Heart left ventricle (tissue), 16 donors: Measurements from ENCODE around the gene CFHR5. TPM values are rescaled to one million over a fixed set of nuclear protein-coding genes. Genes with fewer than 3 reads are reported as not detected.
"Not testable (repeated sequence)": the region's sequence is repeated elsewhere in the genome, so short reads cannot be mapped to it uniquely, and the experiment has no call there.

ENCODE experiments used
- ATAC-seq, 4 donors: fragments of 200-7000 bp; cut with Tn5 transposase; one replicate each; pipeline ENCODE4 v1.9.1; 2020 to 2022; ENCODE audit warnings: moderate library complexity in 4 of 4, mild to moderate bottlenecking in 3 of 4, moderate number of reproducible peaks in 1 of 4
- DNase-seq, 5 donors: peaks; one replicate each; pipeline ENCODE4 v3.0.0-alpha.2; 2020
- H3K27ac ChIP-seq, 12 donors: fragments of 200-600 bp; sonication (generic) in 4 of 12; one replicate each; pipeline versions ENCODE4 v1.5.0 to v1.8.0; 2016 to 2022; ENCODE audit warnings: mild to moderate bottlenecking in 2 of 12
- H3K27me3 ChIP-seq, 9 donors: fragments of 200-600 bp; sonication (generic) in 2 of 9; one replicate each; pipeline versions ENCODE4 v1.5.1 to v1.8.0; 2016 to 2022; ENCODE audit warnings: mild to moderate bottlenecking in 3 of 9
- H3K36me3 ChIP-seq, 9 donors: fragments of 200-600 bp; sonication (generic) in 2 of 9; one replicate each; pipeline versions ENCODE4 v1.5.0 to v1.8.0; 2018 to 2022; ENCODE audit warnings: mild to moderate bottlenecking in 2 of 9
- H3K4me1 ChIP-seq, 12 donors: fragments of 200-600 bp; sonication (generic) in 4 of 12; one replicate each; pipeline versions ENCODE4 v1.5.0 to v1.8.0; 2016 to 2022; ENCODE audit warnings: mild to moderate bottlenecking in 3 of 12
- H3K4me3 ChIP-seq, 12 donors: fragments of 200-600 bp; sonication (generic) in 4 of 12; one replicate each; pipeline versions ENCODE4 v1.5.0 to v1.8.0; 2017 to 2022; ENCODE audit warnings: mild to moderate bottlenecking in 9 of 12, moderate library complexity in 4 of 12
- H3K9me3 ChIP-seq, 12 donors: fragments of 200-600 bp; sonication (generic) in 4 of 12; one replicate each; pipeline versions ENCODE4 v1.5.0 to v1.8.0; 2016 to 2022; ENCODE audit warnings: mild to moderate bottlenecking in 1 of 12
- POLR2A ChIP-seq, 2 donors: fragments of 450-650 bp; IDR thresholded peaks; one replicate each; pipeline ENCODE4 v1.6.1; 2017; ENCODE audit warnings: antibody characterized with exemption in 2 of 2, mild to moderate bottlenecking in 2 of 2, moderate library complexity in 2 of 2
- WGBS, 4 donors: extraction: QIAGEN DNeasy Blood & Tissue Kit in 2 of 4; methylation state at CpG; one replicate each; pipeline versions ENCODE4 v1.1.5 to v1.1.7; 2013 to 2018; 5-methylcytosine and 5-hydroxymethylcytosine counted together
- intact Hi-C, 10 donors: fragments of 100-400 bp; cut with DNase I; formaldehyde crosslinking; loops; one replicate each; pipeline versions ENCODE4 v1.11.1 to v1.14.2; 2022
- polyA plus RNA-seq, 2 donors: library from polyadenylated mRNA; stranded (reverse); fragments of 200-250 nt; gene quantifications; one replicate each; pipeline ENCODE4 v1.2.3, GENCODE V29; 2013
- total RNA-seq, 9 donors: library from RNA; depleted of rRNA in 2 of 9; stranded (reverse); fragments of >200 nt in 2 of 9; fragmentation: NEBNext Ultra II Directional in 3 of 9; extraction: Animal tissue kit (Norgen Biotek cat#: 25700) in 3 of 9; gene quantifications; one replicate each; pipeline versions ENCODE4 v1.1.0 to v1.2.4, GENCODE V29; 2016 to 2023
- TF ChIP-seq, protein P1 (sequence below), 12 donors: fragments of 200-600 bp; sonication (generic) in 4 of 12; IDR thresholded peaks; one replicate each; pipeline versions ENCODE4 v1.5.0 to v1.8.0; 2018 to 2022; ENCODE audit warnings: antibody characterized with exemption in 12 of 12, mild to moderate bottlenecking in 5 of 12
- donor health status: ischemic (EF 13 %, LVEDD 7.1; RV severe dilation, severe dysfunction).
- donor health status: healthy with polysubstance abuse.
- donor health status: DM: no; HTN: yes; CAD: no.
- donor health status: DM: no; HTN: no; CAD: no.
- donor health status: ischemic (EF 25% LVEDD 6.9; RV normal size, moderate dysfunction).
- donor health status: ischemic (EF 25% LVEDD 5.7; RV mildly dilated, moderate dysfunction).
- donor health status: healthy.
- donor health status: DM: yes; HTN: yes; CAD: no.
- donor health status: ischemic (EF 35%, LVEDD 5.7; RV mildly dilated, moderate dysfunction).
- donor health status: nonischemic (EF 11% LVEDD 7.7; RV severe dilation, severe dysfunction).
- donor health status: DM: yes; HTN: yes; CAD: no.
- donor health status: PGD.
- donor health status: ischemic (EF 29% LVEDD 5.4; RV normal size, mild dysfunction).
- donor health status: nonischemic (EF 23%, LVEDD 6.1; RV moderate dilation, normal function).

Gene CFHR5
- total and polyA plus RNA-seq, 11 donors: not detected

DNA sequence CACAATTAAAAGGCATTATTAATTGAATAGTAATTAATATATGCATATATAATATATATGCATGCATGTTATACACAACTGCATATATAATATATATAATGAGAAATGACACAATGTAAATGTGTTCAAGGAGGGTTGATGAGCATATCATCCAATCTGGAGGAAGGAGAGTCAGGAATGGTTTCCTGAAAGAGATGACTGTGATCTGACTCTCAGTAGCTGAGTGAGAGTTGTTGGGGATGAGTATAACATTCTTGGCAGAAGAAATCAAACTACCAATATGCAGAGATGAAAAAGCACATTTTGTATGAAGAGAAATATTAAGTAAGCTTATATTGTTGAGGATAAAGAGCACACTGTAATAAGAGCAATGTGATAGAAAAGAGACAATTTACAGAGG lies 52.4 kb downstream of the CFHR5 start:
- H3K4me1 ChIP-seq: no peaks in the 10 kb centered on the region

DNA sequence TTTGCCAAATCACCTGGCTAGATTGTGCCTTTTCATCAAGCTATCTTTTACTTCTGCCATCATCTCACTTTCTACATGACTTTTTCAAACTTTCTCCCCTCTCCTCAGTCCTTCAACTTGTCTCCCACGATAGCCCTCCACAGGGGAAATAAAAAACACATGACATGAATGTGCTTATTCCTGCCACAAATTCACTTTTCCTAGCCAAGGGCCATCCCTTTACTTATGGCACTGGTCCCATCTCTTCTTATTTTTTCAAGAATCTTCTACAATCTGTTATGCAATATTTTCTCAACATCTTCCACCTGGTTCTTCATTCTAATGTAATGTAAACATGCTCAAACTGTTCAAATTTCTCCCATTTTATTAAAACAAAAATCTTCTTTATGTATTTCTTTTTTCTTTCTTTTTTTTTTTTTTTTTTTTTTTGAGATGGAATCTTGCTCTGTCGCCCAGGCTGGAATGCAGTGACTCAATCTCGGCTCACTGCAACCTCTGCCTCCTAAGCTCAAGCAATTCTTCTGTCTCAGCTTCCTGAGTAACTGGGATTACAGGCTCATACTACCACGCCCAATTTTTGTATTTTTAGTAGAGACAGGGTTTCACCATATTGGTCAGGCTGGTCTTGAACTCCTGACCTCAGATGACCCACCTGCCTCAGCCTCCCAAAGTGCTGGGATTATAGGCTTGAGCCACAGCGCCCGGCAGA lies 57.4 kb downstream of the CFHR5 start:
- DNase-seq, H3K4me1 ChIP-seq, H3K9me3 ChIP-seq, intact Hi-C loops, ATAC-seq, H3K4me3 ChIP-seq, H3K36me3 ChIP-seq, H3K27ac ChIP-seq, H3K27me3 ChIP-seq: not testable (repeated sequence)
- 79 to 86% (median 81%) methylated on average over 6 of the region's 6 CpGs for WGBS, 4 donors

More for the DNA sequence above, 52.4 kb downstream of the CFHR5 start:
- ATAC-seq (no peak), DNase-seq (no peak)
- Histone ChIP-seq H3K36me3 (no peaks in the 10 kb centered on the region), H3K27me3 (no peaks in the 10 kb centered on the region), H3K9me3 (peaks cover 0 to 5% (median 0%) of the 10 kb centered on the region in 12 donors), H3K27ac (no peak overlapping the region), H3K4me3 (no peak overlapping the region)
- intact Hi-C loops: no loop called here
- TF ChIP-seq POLR2A (IDR thresholded peaks at IDR 0.05): no peak
- TF ChIP-seq, protein P1, sequence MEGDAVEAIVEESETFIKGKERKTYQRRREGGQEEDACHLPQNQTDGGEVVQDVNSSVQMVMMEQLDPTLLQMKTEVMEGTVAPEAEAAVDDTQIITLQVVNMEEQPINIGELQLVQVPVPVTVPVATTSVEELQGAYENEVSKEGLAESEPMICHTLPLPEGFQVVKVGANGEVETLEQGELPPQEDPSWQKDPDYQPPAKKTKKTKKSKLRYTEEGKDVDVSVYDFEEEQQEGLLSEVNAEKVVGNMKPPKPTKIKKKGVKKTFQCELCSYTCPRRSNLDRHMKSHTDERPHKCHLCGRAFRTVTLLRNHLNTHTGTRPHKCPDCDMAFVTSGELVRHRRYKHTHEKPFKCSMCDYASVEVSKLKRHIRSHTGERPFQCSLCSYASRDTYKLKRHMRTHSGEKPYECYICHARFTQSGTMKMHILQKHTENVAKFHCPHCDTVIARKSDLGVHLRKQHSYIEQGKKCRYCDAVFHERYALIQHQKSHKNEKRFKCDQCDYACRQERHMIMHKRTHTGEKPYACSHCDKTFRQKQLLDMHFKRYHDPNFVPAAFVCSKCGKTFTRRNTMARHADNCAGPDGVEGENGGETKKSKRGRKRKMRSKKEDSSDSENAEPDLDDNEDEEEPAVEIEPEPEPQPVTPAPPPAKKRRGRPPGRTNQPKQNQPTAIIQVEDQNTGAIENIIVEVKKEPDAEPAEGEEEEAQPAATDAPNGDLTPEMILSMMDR (IDR thresholded peaks at IDR 0.05): no peak

DNA sequence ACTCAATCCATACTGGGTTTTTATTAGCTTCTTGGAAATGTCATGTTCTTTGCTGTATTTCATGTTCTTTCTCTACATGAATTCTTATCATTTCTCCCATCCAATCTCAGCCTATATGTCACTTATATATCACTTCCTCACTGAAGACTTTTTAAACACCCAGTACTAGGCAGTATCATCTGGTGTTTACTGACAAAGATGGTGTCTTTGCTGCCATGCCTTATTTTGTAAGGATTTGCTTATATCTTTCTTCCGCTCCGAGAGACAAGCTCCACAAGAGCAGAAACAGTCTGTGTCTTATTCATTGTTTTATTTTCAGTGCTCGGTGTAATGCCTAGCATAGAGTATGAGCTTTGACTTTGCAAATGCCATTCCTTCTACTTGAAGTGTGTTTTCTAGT lies 59.5 kb downstream of the CFHR5 start:
- H3K4me1 ChIP-seq: no peaks in the 10 kb centered on the region
- WGBS, 4 donors: 92 to 96% (median 93%) methylated on average over 3 of the region's 3 CpGs
- H3K4me3 ChIP-seq: no peak overlapping the region
- H3K9me3 ChIP-seq: no peaks in the 10 kb centered on the region
- no peak for DNase-seq
- H3K27me3 ChIP-seq: no peaks in the 10 kb centered on the region
- no peak overlapping the region for H3K27ac ChIP-seq
- no peaks in the 10 kb centered on the region for H3K36me3 ChIP-seq
- TF ChIP-seq, protein P1 (IDR thresholded peaks at IDR 0.05): no peak
- TF ChIP-seq POLR2A (IDR thresholded peaks at IDR 0.05): no peak
- intact Hi-C loops: no loop called here
- ATAC-seq: no peak

DNA sequence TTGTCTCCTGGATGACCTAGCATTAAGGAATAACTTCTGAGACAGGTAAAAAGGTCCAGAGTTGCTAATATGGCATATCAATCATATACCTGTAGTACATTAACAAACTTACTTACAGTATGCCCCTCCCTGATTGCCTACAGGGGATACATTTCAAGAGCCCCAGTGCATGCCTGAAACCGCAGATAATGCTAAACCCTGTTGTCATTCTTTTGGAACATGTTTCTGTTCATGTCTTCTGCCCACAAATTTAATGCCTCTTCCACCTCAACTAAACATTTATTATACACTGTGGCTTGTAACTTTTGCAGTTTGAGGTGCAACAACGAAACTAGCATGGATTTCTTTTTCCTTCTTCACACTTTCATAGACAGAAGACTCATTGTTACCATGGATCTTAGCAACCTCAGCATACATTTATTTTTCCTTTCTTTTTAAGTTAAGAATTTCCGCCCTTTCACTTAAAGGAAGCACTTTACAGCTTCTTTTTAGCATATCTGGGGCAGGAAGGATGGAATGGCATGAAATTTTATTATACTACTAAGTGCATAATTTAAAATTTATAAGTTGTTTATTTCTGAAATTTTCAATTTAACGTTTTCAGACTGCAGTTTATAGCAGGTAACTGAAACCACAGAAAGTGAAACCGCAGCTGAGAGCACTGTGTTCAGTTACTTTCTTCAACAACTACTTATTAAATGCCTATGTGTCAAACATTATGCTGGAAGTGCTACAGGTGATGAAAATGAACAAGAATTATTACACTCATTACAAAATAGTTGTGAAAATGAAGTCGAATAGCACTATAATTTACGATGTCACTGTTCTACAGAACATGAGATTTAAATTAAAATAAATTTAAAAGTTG lies 64.4 kb downstream of the CFHR5 start:
- ATAC-seq (no peak), DNase-seq (no peak)
- H3K4me1 ChIP-seq: no peaks in the 10 kb centered on the region
- H3K4me3 ChIP-seq: no peak overlapping the region
- no peak overlapping the region for H3K27ac ChIP-seq
- peaks cover 0 to 4% (median 0%) of the 10 kb centered on the region in 12 donors for H3K9me3 ChIP-seq
- no peaks in the 10 kb centered on the region for H3K36me3 ChIP-seq
- 82 to 86% (median 83%) methylated on average over 7 of the region's 7 CpGs for WGBS, 4 donors
- intact Hi-C loops: no loop called here
- no peaks in the 10 kb centered on the region for H3K27me3 ChIP-seq
- TF ChIP-seq, protein P1 (IDR thresholded peaks at IDR 0.05): no peak
- TF ChIP-seq POLR2A (IDR thresholded peaks at IDR 0.05): no peak
